WTC11 (cell line): Measurements from ENCODE around the gene MMGT1. TPM values are rescaled to one million over a fixed set of nuclear protein-coding genes. Genes with fewer than 3 reads are reported as not detected.

Source experiments
- ATAC-seq: fragments of 200-7000 bp; cut with Tn5 transposase; 2 replicates; pipeline ENCODE4 v1.10.0; 2021; ENCODE audit warnings: mild to moderate bottlenecking, moderate library complexity
- CTCF ChIA-PET: fragments of 300-600 bp; sonication (Branson Sonifier 250); formaldehyde crosslinking; loops from one replicate; lab custom pipeline; 2021; ENCODE audit warnings: antibody characterized with exemption; lab: Charles Lee
- POLR2A ChIA-PET: fragments of 350-600 bp; sonication (Branson Sonifier 250); formaldehyde crosslinking; loops from one replicate; lab custom pipeline; 2021; ENCODE audit warnings: antibody characterized with exemption; lab: Charles Lee
- DNase-seq: peaks from one replicate; pipeline ENCODE4 v3.0.0; 2021; ENCODE audit warnings: low spot score
- H3K27ac Mint-ChIP-seq: 2 replicates; pipeline ENCODE4 v1.8.0; 2021; ENCODE audit warnings: mixed read lengths
- H3K27me3 Mint-ChIP-seq: 2 replicates; pipeline ENCODE4 v1.8.0; 2021; ENCODE audit warnings: low read depth, mild to moderate bottlenecking, moderate library complexity, mixed read lengths
- H3K36me3 Mint-ChIP-seq: 2 replicates; pipeline ENCODE4 v1.8.0; 2021; ENCODE audit warnings: mixed read lengths
- H3K4me1 Mint-ChIP-seq: 2 replicates; pipeline ENCODE4 v1.8.0; 2022; ENCODE audit warnings: mixed read lengths
- H3K4me3 Mint-ChIP-seq: 2 replicates; pipeline ENCODE4 v1.8.0; 2021; ENCODE audit warnings: mild to moderate bottlenecking, moderate library complexity, mixed read lengths
- H3K9me3 Mint-ChIP-seq: 2 replicates; pipeline ENCODE4 v1.8.0; 2021; ENCODE audit warnings: mixed read lengths
- ATF1 ChIP-seq: sonication (generic); formaldehyde crosslinking; IDR thresholded peaks from 2 replicates; pipeline ENCODE4 v1.8.1; 2023; ENCODE audit warnings: mild to moderate bottlenecking, moderate library complexity, missing genetic modification reagents
- CREB1 ChIP-seq: sonication (generic); formaldehyde crosslinking; IDR thresholded peaks from 2 replicates; pipeline ENCODE4 v1.8.0; 2023; ENCODE audit warnings: mild to moderate bottlenecking, missing genetic modification reagents
- EMX1 ChIP-seq: fragments of 250-450 bp; sonication (Bioruptor Pico); IDR thresholded peaks from 2 replicates; pipeline ENCODE4 v1.8.0; 2021; ENCODE audit warnings: mild to moderate bottlenecking
- HMGA2 ChIP-seq: fragments of 250-450 bp; sonication (Bioruptor Pico); IDR thresholded peaks from 2 replicates; pipeline ENCODE4 v1.4.0; 2021; ENCODE audit warnings: mild to moderate bottlenecking, moderate library complexity
- JUN ChIP-seq: sonication (generic); formaldehyde crosslinking; IDR thresholded peaks from 2 replicates; pipeline ENCODE4 v1.8.0; 2023; ENCODE audit warnings: mild to moderate bottlenecking, missing genetic modification reagents
- MYBL2 ChIP-seq: sonication (generic); formaldehyde crosslinking; IDR thresholded peaks from 2 replicates; pipeline ENCODE4 v1.8.1; 2023; ENCODE audit warnings: mild to moderate bottlenecking, moderate library complexity, missing genetic modification reagents
- NFE2L1 ChIP-seq: sonication (generic); formaldehyde crosslinking; IDR thresholded peaks from 2 replicates; pipeline ENCODE4 v1.8.1; 2023; ENCODE audit warnings: missing genetic modification reagents
- NFYB ChIP-seq: sonication (generic); formaldehyde crosslinking; conservative IDR thresholded peaks from 2 replicates; pipeline ENCODE4 v1.8.0; 2022; ENCODE audit warnings: low read depth, missing genetic modification reagents
- SMAD3 ChIP-seq: sonication (generic); formaldehyde crosslinking; IDR thresholded peaks from 2 replicates; pipeline ENCODE4 v1.8.0; 2022; ENCODE audit warnings: missing genetic modification reagents, mild to moderate bottlenecking, borderline replicate concordance
- ZBTB21 ChIP-seq: sonication (generic); formaldehyde crosslinking; IDR thresholded peaks from 2 replicates; pipeline ENCODE4 v1.8.1; 2023; ENCODE audit warnings: mild to moderate bottlenecking, missing genetic modification reagents, borderline replicate concordance
- ZNF263 ChIP-seq: sonication (generic); formaldehyde crosslinking; IDR thresholded peaks from 2 replicates; pipeline ENCODE4 v1.8.1; 2022; ENCODE audit warnings: low read depth, mild to moderate bottlenecking, moderate library complexity, missing genetic modification reagents
- ZNF416 ChIP-seq: fragments of 250-450 bp; sonication (Bioruptor Pico); IDR thresholded peaks from 2 replicates; pipeline ENCODE4 v1.9.0; 2021; ENCODE audit warnings: mild to moderate bottlenecking, inconsistent platforms
- total RNA-seq: library from RNA; stranded (reverse); gene quantifications from 3 replicates; pipeline ENCODE4 v1.2.3, GENCODE V29; 2021
- TF ChIP-seq, protein P1 (sequence below): fragments of 250-450 bp; sonication (Bioruptor Pico); IDR thresholded peaks from 2 replicates; pipeline ENCODE4 v1.9.0; 2021; ENCODE audit warnings: mild to moderate bottlenecking
- TF ChIP-seq, protein P2 (sequence below): sonication (generic); formaldehyde crosslinking; IDR thresholded peaks from 2 replicates; pipeline ENCODE4 v1.8.1; 2023; ENCODE audit warnings: mild to moderate bottlenecking, missing genetic modification reagents
- TF ChIP-seq, protein P3 (sequence below): fragments of 250-450 bp; sonication (Bioruptor Pico); IDR thresholded peaks from 2 replicates; pipeline ENCODE4 v1.9.0; 2021; ENCODE audit warnings: mild to moderate bottlenecking
- TF ChIP-seq, protein P4 (sequence below): fragments of 250-450 bp; sonication (Bioruptor Pico); IDR thresholded peaks from 2 replicates; pipeline ENCODE4 v1.9.0; 2021; ENCODE audit warnings: moderate library complexity, mild to moderate bottlenecking, inconsistent platforms, borderline replicate concordance
- TF ChIP-seq, protein P5 (sequence below): sonication (generic); formaldehyde crosslinking; IDR thresholded peaks from 2 replicates; pipeline ENCODE4 v1.8.1; 2023; ENCODE audit warnings: mild to moderate bottlenecking, missing genetic modification reagents
- TF ChIP-seq, protein P6 (sequence below): sonication (generic); formaldehyde crosslinking; IDR thresholded peaks from 2 replicates; pipeline ENCODE4 v1.8.1; 2022; ENCODE audit warnings: low read depth, mild to moderate bottlenecking, moderate library complexity, missing genetic modification reagents, borderline replicate concordance
- TF ChIP-seq, protein P7 (sequence below): sonication (generic); formaldehyde crosslinking; IDR thresholded peaks from 2 replicates; pipeline ENCODE4 v1.8.0; 2022; ENCODE audit warnings: mild to moderate bottlenecking, missing genetic modification reagents
- TF ChIP-seq, protein P8 (sequence below): sonication (generic); formaldehyde crosslinking; IDR thresholded peaks from 2 replicates; pipeline ENCODE4 v1.8.1; 2023; ENCODE audit warnings: mild to moderate bottlenecking, moderate library complexity, missing genetic modification reagents

The MMGT1 gene
- total RNA-seq, 1 experiment from 2014 or later: 15.4 TPM

DNA sequence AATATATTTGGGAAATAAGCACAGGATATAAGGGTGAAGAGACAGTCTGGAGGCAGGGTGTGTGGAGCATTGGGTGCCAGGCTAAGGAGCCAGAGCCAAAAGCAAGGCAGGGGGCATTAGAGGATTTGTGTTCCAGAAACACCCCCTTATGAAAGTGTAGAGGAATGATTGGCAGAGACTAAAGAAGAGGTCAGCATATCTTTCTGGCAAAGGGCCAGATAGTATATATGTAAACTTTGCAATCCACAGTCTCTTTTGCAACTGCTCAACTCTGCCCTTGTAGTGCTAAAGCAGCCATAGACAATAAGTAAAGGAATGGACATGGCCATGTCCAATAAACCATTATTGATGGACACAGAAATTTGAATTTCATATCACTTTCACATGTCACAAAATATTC is 7.9 kb upstream of the MMGT1 start:
- ChIA-PET CTCF (no interaction called here), POLR2A (no interaction called here)
- TF ChIP-seq CREB1 (CRISPR knock-in tag): no peak
- TF ChIP-seq, protein P1, sequence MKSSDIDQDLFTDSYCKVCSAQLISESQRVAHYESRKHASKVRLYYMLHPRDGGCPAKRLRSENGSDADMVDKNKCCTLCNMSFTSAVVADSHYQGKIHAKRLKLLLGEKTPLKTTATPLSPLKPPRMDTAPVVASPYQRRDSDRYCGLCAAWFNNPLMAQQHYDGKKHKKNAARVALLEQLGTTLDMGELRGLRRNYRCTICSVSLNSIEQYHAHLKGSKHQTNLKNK (CRISPR knock-in tag): no peak
- Mint-ChIP-seq H3K4me1 (peaks cover 20% of the 10 kb centered on the region), H3K4me3 (no peak overlapping the region), H3K27ac (no peak overlapping the region), H3K9me3 (no peaks in the 10 kb centered on the region), H3K36me3 (no peaks in the 10 kb centered on the region), H3K27me3 (peaks cover 4% of the 10 kb centered on the region; the same call in 1 of the 2 replicates)
- ATAC-seq (no peak), DNase-seq (no peak)

DNA sequence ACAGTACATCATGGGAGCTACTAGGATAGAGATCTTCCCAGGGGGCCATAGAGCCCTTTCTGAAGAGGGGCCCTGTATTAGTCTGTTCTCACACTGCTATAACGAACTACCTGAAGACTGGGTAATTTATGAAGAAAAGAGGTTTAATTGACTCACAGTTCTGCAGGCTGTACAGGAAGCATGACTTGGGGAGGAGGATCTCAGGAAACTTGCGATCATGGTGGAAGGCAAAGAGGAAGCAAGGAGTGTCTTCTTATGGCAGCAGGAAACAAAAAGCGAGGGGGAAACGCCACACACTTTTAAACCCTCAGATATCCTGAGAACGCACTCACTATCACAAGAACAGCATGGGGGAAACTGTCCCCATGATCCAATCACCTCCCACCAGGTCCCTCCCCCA is 7.2 kb upstream of the MMGT1 start:
- H3K9me3 Mint-ChIP-seq: no peaks in the 10 kb centered on the region
- peaks cover 20% of the 10 kb centered on the region for H3K4me1 Mint-ChIP-seq
- peaks cover 4% of the 10 kb centered on the region; the same call in 1 of the 2 replicates for H3K27me3 Mint-ChIP-seq
- no peak overlapping the region for H3K4me3 Mint-ChIP-seq
- CTCF ChIA-PET: no interaction called here
- DNase-seq: no peak
- TF ChIP-seq SMAD3 (CRISPR knock-in tag) (no peak), HMGA2 (CRISPR knock-in tag) (no peak), EMX1 (no peak), MYBL2 (CRISPR knock-in tag) (no peak), NFE2L1 (CRISPR knock-in tag) (no peak), ZBTB21 (CRISPR knock-in tag) (no peak), ZNF263 (CRISPR knock-in tag) (no peak), ATF1 (CRISPR knock-in tag) (no peak), CREB1 (CRISPR knock-in tag) (no peak), JUN (CRISPR knock-in tag) (no peak)
- TF ChIP-seq, protein P2, sequence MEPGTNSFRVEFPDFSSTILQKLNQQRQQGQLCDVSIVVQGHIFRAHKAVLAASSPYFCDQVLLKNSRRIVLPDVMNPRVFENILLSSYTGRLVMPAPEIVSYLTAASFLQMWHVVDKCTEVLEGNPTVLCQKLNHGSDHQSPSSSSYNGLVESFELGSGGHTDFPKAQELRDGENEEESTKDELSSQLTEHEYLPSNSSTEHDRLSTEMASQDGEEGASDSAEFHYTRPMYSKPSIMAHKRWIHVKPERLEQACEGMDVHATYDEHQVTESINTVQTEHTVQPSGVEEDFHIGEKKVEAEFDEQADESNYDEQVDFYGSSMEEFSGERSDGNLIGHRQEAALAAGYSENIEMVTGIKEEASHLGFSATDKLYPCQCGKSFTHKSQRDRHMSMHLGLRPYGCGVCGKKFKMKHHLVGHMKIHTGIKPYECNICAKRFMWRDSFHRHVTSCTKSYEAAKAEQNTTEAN: no peak
- TF ChIP-seq, protein P3, sequence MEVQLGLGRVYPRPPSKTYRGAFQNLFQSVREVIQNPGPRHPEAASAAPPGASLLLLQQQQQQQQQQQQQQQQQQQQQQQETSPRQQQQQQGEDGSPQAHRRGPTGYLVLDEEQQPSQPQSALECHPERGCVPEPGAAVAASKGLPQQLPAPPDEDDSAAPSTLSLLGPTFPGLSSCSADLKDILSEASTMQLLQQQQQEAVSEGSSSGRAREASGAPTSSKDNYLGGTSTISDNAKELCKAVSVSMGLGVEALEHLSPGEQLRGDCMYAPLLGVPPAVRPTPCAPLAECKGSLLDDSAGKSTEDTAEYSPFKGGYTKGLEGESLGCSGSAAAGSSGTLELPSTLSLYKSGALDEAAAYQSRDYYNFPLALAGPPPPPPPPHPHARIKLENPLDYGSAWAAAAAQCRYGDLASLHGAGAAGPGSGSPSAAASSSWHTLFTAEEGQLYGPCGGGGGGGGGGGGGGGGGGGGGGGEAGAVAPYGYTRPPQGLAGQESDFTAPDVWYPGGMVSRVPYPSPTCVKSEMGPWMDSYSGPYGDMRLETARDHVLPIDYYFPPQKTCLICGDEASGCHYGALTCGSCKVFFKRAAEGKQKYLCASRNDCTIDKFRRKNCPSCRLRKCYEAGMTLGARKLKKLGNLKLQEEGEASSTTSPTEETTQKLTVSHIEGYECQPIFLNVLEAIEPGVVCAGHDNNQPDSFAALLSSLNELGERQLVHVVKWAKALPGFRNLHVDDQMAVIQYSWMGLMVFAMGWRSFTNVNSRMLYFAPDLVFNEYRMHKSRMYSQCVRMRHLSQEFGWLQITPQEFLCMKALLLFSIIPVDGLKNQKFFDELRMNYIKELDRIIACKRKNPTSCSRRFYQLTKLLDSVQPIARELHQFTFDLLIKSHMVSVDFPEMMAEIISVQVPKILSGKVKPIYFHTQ (CRISPR knock-in tag): no peak
- TF ChIP-seq, protein P4, sequence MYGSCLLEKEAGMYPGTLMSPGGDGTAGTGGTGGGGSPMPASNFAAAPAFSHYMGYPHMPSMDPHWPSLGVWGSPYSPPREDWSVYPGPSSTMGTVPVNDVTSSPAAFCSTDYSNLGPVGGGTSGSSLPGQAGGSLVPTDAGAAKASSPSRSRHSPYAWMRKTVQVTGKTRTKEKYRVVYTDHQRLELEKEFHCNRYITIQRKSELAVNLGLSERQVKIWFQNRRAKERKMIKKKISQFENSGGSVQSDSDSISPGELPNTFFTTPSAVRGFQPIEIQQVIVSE (CRISPR knock-in tag): no peak
- TF ChIP-seq, protein P5, sequence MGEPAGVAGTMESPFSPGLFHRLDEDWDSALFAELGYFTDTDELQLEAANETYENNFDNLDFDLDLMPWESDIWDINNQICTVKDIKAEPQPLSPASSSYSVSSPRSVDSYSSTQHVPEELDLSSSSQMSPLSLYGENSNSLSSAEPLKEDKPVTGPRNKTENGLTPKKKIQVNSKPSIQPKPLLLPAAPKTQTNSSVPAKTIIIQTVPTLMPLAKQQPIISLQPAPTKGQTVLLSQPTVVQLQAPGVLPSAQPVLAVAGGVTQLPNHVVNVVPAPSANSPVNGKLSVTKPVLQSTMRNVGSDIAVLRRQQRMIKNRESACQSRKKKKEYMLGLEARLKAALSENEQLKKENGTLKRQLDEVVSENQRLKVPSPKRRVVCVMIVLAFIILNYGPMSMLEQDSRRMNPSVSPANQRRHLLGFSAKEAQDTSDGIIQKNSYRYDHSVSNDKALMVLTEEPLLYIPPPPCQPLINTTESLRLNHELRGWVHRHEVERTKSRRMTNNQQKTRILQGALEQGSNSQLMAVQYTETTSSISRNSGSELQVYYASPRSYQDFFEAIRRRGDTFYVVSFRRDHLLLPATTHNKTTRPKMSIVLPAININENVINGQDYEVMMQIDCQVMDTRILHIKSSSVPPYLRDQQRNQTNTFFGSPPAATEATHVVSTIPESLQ: no peak
- TF ChIP-seq, all 79 proteins: peak for 0
- Mint-ChIP-seq H3K36me3 (no peaks in the 10 kb centered on the region), H3K27ac (no peak overlapping the region)
- ATAC-seq: no peak
- POLR2A ChIA-PET: no interaction called here

DNA sequence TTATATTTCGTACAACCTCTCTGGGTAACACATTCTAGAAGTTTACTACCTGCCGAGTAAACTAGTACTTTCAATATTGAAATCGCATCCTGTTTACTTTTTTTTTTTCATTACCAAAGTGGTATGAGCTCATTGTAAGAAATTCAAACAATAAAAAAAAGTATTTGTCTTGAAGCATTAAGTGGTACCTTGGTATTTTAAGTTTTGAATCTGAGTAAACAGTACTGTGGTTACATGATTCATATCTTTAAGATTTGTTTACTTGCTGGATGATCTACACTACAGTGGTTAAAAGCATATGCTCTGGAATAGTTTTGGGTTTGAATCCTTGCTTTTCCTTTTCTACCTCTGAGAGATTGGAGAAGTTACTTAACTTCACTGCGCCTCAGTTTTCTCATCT is 3.8 kb upstream of the MMGT1 start:
- CTCF ChIA-PET: no interaction called here
- H3K27me3 Mint-ChIP-seq: peaks cover 4% of the 10 kb centered on the region; the same call in 1 of the 2 replicates
- H3K4me1 Mint-ChIP-seq: peaks cover 13% of the 10 kb centered on the region
- DNase-seq (no peak), ATAC-seq (no peak)
- no peaks in the 10 kb centered on the region for H3K9me3 Mint-ChIP-seq
- no peaks in the 10 kb centered on the region for H3K36me3 Mint-ChIP-seq
- no peak overlapping the region for H3K4me3 Mint-ChIP-seq
- H3K27ac Mint-ChIP-seq: no peak overlapping the region
- POLR2A ChIA-PET: no interaction called here
- TF ChIP-seq, protein P6, sequence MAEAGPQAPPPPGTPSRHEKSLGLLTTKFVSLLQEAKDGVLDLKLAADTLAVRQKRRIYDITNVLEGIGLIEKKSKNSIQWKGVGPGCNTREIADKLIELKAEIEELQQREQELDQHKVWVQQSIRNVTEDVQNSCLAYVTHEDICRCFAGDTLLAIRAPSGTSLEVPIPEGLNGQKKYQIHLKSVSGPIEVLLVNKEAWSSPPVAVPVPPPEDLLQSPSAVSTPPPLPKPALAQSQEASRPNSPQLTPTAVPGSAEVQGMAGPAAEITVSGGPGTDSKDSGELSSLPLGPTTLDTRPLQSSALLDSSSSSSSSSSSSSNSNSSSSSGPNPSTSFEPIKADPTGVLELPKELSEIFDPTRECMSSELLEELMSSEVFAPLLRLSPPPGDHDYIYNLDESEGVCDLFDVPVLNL (CRISPR knock-in tag): no peak
- TF ChIP-seq, protein P7, sequence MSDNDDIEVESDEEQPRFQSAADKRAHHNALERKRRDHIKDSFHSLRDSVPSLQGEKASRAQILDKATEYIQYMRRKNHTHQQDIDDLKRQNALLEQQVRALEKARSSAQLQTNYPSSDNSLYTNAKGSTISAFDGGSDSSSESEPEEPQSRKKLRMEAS (CRISPR knock-in tag): no peak
- TF ChIP-seq ZNF416 (no peak), NFYB (CRISPR knock-in tag) (no peak)
- TF ChIP-seq, protein P5: no peak
- TF ChIP-seq, protein P8, sequence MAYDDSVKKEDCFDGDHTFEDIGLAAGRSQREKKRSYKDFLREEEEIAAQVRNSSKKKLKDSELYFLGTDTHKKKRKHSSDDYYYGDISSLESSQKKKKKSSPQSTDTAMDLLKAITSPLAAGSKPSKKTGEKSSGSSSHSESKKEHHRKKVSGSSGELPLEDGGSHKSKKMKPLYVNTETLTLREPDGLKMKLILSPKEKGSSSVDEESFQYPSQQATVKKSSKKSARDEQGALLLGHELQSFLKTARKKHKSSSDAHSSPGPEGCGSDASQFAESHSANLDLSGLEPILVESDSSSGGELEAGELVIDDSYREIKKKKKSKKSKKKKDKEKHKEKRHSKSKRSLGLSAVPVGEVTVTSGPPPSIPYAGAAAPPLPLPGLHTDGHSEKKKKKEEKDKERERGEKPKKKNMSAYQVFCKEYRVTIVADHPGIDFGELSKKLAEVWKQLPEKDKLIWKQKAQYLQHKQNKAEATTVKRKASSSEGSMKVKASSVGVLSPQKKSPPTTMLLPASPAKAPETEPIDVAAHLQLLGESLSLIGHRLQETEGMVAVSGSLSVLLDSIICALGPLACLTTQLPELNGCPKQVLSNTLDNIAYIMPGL (CRISPR knock-in tag): no peak
